ENCODE measurements around the gene ACADS.
A peak's percentile ranks its signal among the peaks of the same experiment; 100 is the strongest.

Gene ACADS

DNA sequence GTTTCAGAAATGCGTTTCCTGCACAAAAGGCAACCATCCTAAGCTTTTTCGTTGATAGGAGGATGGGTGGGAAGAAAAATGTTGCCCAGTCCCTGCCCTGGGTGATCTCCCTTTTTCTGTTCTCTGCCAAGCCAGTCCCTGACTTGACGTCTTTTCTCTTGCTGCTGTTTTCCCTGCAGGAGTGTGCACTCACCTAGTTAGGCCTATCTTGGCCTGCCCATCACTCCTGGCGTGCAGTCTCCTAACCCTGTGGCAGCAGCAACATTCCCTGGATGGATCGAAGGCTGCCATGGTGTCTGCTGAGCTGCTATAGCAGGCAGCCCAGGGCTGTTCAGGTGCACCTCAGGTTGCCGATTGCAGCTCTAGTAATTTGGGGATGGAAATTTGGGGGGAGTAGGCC is 14.2 kb upstream of the ACADS start:
- WGBS (ENCODE audit: extremely low coverage, insufficient coverage, low lambda C conversion rate): no CpG with 5 or more reads among the region's 6 CpGs
- Histone ChIP-seq H3K4ac (ENCODE audit: low read depth, low read length) (no peak overlapping the region), H3K79me2 (ENCODE audit: control insufficient read depth, insufficient read depth, low read length) (peaks cover 9% of the 10 kb centered on the region), H3K79me1 (ENCODE audit: low read length) (peaks cover 11% of the 10 kb centered on the region), H3K56ac (ENCODE audit: low read length) (peak overlapping the region; percentile 97), H3K27me3 (ENCODE audit: insufficient read depth, low read length, poor library complexity) (no peaks in the 10 kb centered on the region), H3K4me1 (ENCODE audit: control insufficient read depth, low read depth, low read length) (peaks cover 4% of the 10 kb centered on the region), H3K27ac (ENCODE audit: low read depth, low read length) (no peak overlapping the region), H3K9ac (ENCODE audit: low read length) (peak overlapping the region; percentile 95), H2BK120ac (ENCODE audit: low read depth, low read length) (no peak overlapping the region), H2BK5ac (ENCODE audit: low read length) (no peak overlapping the region), H3K4me2 (ENCODE audit: low read length) (peak overlapping the region; percentile 96), H4K8ac (ENCODE audit: low read depth, low read length) (no peak overlapping the region), H3K4me3 (ENCODE audit: low read length) (peak overlapping the region; percentile 93), H3K23ac (ENCODE audit: low read length) (peak overlapping the region; percentile 94), H2AK5ac (ENCODE audit: low read length) (peak overlapping the region; percentile 27), H3K36me3 (ENCODE audit: control insufficient read depth, insufficient read depth, low read length) (peaks cover 3% of the 10 kb centered on the region), H4K5ac (ENCODE audit: low read length) (peak overlapping the region; percentile 72), H3K18ac (ENCODE audit: low read length) (no peak overlapping the region), H2BK15ac (replicated peaks; ENCODE audit: low read depth) (no peak overlapping the region)
- DNase-seq: peak; percentile 16

DNA sequence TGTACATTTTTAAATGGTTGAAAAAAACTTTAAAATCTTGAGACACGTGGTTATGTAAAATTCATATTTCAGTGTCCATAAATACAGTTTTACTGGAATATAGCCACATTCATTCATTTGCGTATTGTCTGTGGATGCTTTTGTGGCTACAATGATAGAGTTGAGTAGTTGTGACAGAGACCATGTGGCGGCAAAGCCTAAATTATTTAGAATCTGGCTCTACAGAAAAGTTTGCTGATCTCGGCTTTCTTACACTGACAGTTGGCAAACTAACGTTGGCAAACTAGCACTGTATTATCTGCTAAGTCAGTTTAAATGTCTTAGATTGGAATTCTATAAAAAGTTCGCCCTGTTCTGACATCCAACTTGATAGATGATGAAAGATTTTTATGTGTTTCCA is 13.0 kb upstream of the ACADS start:
- Histone ChIP-seq H2AK5ac (ENCODE audit: low read length) (no peak overlapping the region), H3K4me2 (ENCODE audit: low read length) (no peak overlapping the region), H3K79me1 (ENCODE audit: low read length) (peaks cover 11% of the 10 kb centered on the region), H2BK5ac (ENCODE audit: low read length) (no peak overlapping the region), H3K27me3 (ENCODE audit: insufficient read depth, low read length, poor library complexity) (no peaks in the 10 kb centered on the region), H3K56ac (ENCODE audit: low read length) (no peak overlapping the region), H3K23ac (ENCODE audit: low read length) (no peak overlapping the region), H3K36me3 (ENCODE audit: control insufficient read depth, insufficient read depth, low read length) (peaks cover 8% of the 10 kb centered on the region), H3K9ac (ENCODE audit: low read length) (no peak overlapping the region), H4K5ac (ENCODE audit: low read length) (no peak overlapping the region), H2BK120ac (ENCODE audit: low read depth, low read length) (no peak overlapping the region), H3K27ac (ENCODE audit: low read depth, low read length) (no peak overlapping the region), H2BK15ac (replicated peaks; ENCODE audit: low read depth) (no peak overlapping the region), H4K8ac (ENCODE audit: low read depth, low read length) (no peak overlapping the region), H3K4ac (ENCODE audit: low read depth, low read length) (no peak overlapping the region), H3K4me1 (ENCODE audit: control insufficient read depth, low read depth, low read length) (peaks cover 4% of the 10 kb centered on the region), H3K4me3 (ENCODE audit: low read length) (no peak overlapping the region), H3K18ac (ENCODE audit: low read length) (no peak overlapping the region), H3K79me2 (ENCODE audit: control insufficient read depth, insufficient read depth, low read length) (peaks cover 9% of the 10 kb centered on the region)
- no CpG with 5 or more reads among the region's 6 CpGs for WGBS (ENCODE audit: extremely low coverage, insufficient coverage, low lambda C conversion rate)
- DNase-seq: no peak

DNA sequence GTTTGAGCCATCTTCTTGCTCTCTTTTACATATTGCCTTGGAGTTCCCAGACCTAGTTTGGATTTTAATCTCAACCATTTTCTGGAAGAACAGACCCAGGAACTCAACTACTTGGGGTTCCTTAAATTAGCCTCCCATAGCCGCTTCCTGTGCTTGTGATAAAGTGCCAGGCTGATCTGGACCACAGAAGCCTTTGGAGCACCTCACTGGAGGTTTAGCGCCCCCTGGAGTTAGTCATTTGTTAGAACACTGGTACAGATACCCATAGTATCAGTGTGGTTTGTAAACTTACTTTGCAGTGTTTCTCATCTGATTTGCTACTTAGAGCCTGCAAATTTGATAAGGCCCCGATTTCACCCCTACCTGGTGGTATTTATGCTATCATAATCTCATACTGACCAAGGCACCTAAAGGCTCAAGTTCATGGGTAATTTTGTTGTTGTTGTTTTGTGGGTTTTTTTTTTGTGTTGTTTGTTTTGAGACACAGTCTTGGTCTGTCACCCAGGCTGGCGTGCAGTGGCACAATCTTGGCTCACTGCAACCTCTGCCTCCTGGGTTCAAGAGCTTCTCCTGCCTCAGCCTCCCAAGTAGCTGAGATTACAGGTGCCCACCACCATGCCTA is 11.7 kb upstream of the ACADS start:
- H3K4me1 ChIP-seq (ENCODE audit: control insufficient read depth, low read depth, low read length): peaks cover 4% of the 10 kb centered on the region

DNA sequence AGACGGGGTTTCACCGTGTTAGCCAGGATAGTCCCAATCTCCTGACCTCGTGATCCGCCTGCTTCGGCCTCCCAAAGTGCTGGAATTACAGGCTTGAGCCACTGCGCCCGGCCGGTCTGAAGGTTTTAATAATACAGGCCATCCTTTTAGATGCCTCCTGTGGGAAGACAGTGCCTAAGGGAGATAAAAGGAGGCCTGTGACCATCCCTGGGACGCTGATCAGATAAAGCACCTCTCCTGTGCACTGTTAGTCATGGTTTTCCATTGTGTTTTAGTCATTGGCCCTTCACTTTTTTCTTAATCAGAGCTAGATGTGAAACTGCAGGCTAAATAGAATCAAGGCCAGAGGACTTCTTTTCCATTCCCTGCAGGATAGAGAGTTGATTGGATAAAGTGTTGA is 7.6 kb upstream of the ACADS start:
- Histone ChIP-seq H3K4me3 (ENCODE audit: low read length) (no peak overlapping the region), H2BK120ac (ENCODE audit: low read depth, low read length) (no peak overlapping the region), H3K4me2 (ENCODE audit: low read length) (no peak overlapping the region), H3K56ac (ENCODE audit: low read length) (no peak overlapping the region), H3K79me2 (ENCODE audit: control insufficient read depth, insufficient read depth, low read length) (no peaks in the 10 kb centered on the region), H3K4me1 (ENCODE audit: control insufficient read depth, low read depth, low read length) (no peaks in the 10 kb centered on the region), H3K18ac (ENCODE audit: low read length) (no peak overlapping the region), H4K5ac (ENCODE audit: low read length) (no peak overlapping the region), H3K9ac (ENCODE audit: low read length) (no peak overlapping the region), H3K23ac (ENCODE audit: low read length) (no peak overlapping the region), H2BK15ac (replicated peaks; ENCODE audit: low read depth) (no peak overlapping the region), H2AK5ac (ENCODE audit: low read length) (no peak overlapping the region), H3K4ac (ENCODE audit: low read depth, low read length) (no peak overlapping the region), H3K79me1 (ENCODE audit: low read length) (peaks cover 2% of the 10 kb centered on the region), H3K27ac (ENCODE audit: low read depth, low read length) (no peak overlapping the region), H3K27me3 (ENCODE audit: insufficient read depth, low read length, poor library complexity) (no peaks in the 10 kb centered on the region), H4K8ac (ENCODE audit: low read depth, low read length) (no peak overlapping the region), H2BK5ac (ENCODE audit: low read length) (no peak overlapping the region), H3K36me3 (ENCODE audit: control insufficient read depth, insufficient read depth, low read length) (peaks cover 25% of the 10 kb centered on the region)
- no peak for DNase-seq
- no CpG with 5 or more reads among the region's 9 CpGs for WGBS (ENCODE audit: extremely low coverage, insufficient coverage, low lambda C conversion rate)

More for the DNA sequence above, 11.7 kb upstream of the ACADS start:
- Histone ChIP-seq H4K8ac (ENCODE audit: low read depth, low read length) (no peak overlapping the region), H3K23ac (ENCODE audit: low read length) (no peak overlapping the region), H3K9ac (ENCODE audit: low read length) (no peak overlapping the region), H3K18ac (ENCODE audit: low read length) (no peak overlapping the region), H2BK5ac (ENCODE audit: low read length) (no peak overlapping the region), H3K79me2 (ENCODE audit: control insufficient read depth, insufficient read depth, low read length) (peaks cover 9% of the 10 kb centered on the region), H2AK5ac (ENCODE audit: low read length) (no peak overlapping the region), H4K5ac (ENCODE audit: low read length) (no peak overlapping the region), H2BK15ac (replicated peaks; ENCODE audit: low read depth) (no peak overlapping the region), H3K79me1 (ENCODE audit: low read length) (peaks cover 11% of the 10 kb centered on the region), H3K56ac (ENCODE audit: low read length) (no peak overlapping the region), H3K4me3 (ENCODE audit: low read length) (no peak overlapping the region), H3K27ac (ENCODE audit: low read depth, low read length) (no peak overlapping the region), H3K27me3 (ENCODE audit: insufficient read depth, low read length, poor library complexity) (no peaks in the 10 kb centered on the region), H3K36me3 (ENCODE audit: control insufficient read depth, insufficient read depth, low read length) (peaks cover 8% of the 10 kb centered on the region), H3K4me2 (ENCODE audit: low read length) (no peak overlapping the region), H3K4ac (ENCODE audit: low read depth, low read length) (no peak overlapping the region), H2BK120ac (ENCODE audit: low read depth, low read length) (no peak overlapping the region)
- WGBS (ENCODE audit: extremely low coverage, insufficient coverage, low lambda C conversion rate): no CpG with 5 or more reads among the region's 4 CpGs
- peak; percentile 86 for DNase-seq

DNA sequence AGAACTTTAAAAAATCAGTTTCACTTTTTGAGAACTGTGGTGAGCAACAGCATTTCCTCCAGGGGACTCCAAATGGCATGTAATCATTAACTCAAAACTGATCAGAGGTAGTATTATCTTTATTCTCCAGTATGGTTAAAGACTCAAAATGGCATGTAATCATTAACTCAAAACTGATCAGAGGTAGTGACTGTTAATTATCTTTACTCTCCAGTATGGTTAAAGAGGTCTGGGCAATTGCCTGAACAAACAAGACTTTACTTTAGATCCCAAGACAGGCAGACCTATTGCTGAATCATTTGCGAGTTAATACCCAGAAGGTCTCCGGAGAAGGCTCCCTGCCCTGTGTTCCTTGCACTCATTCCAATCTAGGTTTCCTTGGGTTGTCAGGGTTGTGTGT is 6.6 kb upstream of the ACADS start:
- no peak overlapping the region for H3K4ac ChIP-seq (ENCODE audit: low read depth, low read length)
- no CpG with 5 or more reads among the region's 2 CpGs for WGBS (ENCODE audit: extremely low coverage, insufficient coverage, low lambda C conversion rate)
- H3K36me3 ChIP-seq (ENCODE audit: control insufficient read depth, insufficient read depth, low read length): peaks cover 26% of the 10 kb centered on the region
- H3K23ac ChIP-seq (ENCODE audit: low read length): no peak overlapping the region
- no peaks in the 10 kb centered on the region for H3K4me1 ChIP-seq (ENCODE audit: control insufficient read depth, low read depth, low read length)
- H2BK5ac ChIP-seq (ENCODE audit: low read length): no peak overlapping the region
- H2BK15ac ChIP-seq (replicated peaks; ENCODE audit: low read depth): no peak overlapping the region
- DNase-seq: no peak
- H3K4me3 ChIP-seq (ENCODE audit: low read length): no peak overlapping the region
- H3K56ac ChIP-seq (ENCODE audit: low read length): no peak overlapping the region
- H4K8ac ChIP-seq (ENCODE audit: low read depth, low read length): no peak overlapping the region
- H3K79me1 ChIP-seq (ENCODE audit: low read length): peaks cover 2% of the 10 kb centered on the region
- no peaks in the 10 kb centered on the region for H3K79me2 ChIP-seq (ENCODE audit: control insufficient read depth, insufficient read depth, low read length)
- no peak overlapping the region for H3K27ac ChIP-seq (ENCODE audit: low read depth, low read length)
- H3K27me3 ChIP-seq (ENCODE audit: insufficient read depth, low read length, poor library complexity): no peaks in the 10 kb centered on the region
- no peak overlapping the region for H4K5ac ChIP-seq (ENCODE audit: low read length)
- H3K18ac ChIP-seq (ENCODE audit: low read length): no peak overlapping the region
- no peak overlapping the region for H2BK120ac ChIP-seq (ENCODE audit: low read depth, low read length)
- H2AK5ac ChIP-seq (ENCODE audit: low read length): no peak overlapping the region
- no peak overlapping the region for H3K9ac ChIP-seq (ENCODE audit: low read length)
- no peak overlapping the region for H3K4me2 ChIP-seq (ENCODE audit: low read length)
